Esophagus muscularis mucosa (tissue), 3 donors: ENCODE measurements around the gene NISCH.

Experiments
- CTCF ChIP-seq, 3 experiments: fragments of 200-600 bp in 2 of 3; fragments of 450-650 bp in 1 of 3; sonication (generic) in 2 of 3; IDR thresholded peaks; one replicate each; pipeline ENCODE4 v1.5.1; 2017 to 2019; ENCODE audit warnings: antibody characterized with exemption in 3 of 3, mild to moderate bottlenecking in 2 of 3, moderate library complexity in 1 of 3
- POLR2A ChIP-seq: fragments of 450-650 bp; IDR thresholded peaks from one replicate; pipeline ENCODE4 v1.6.1; 2017; ENCODE audit warnings: antibody characterized with exemption, moderate library complexity, mild to moderate bottlenecking, low read depth

GRCh38 chr3:52408466-52408865 lies 46.9 kb upstream of the NISCH start:
- TF ChIP-seq POLR2A (no peak), CTCF (IDR thresholded peaks at IDR 0.05) (no peak)
